RWPE1 (cell line): ENCODE measurements around the gene OSER1.

Experiments used
- CTCF ChIA-PET: fragments of 350-600 bp; sonication (Branson Sonifier 250); formaldehyde crosslinking; extraction: SDS; loops from one replicate; lab custom pipeline; 2021; lab: Yijun Ruan, JAX
- POLR2A ChIA-PET: fragments of 400-600 bp; formaldehyde crosslinking; extraction: SDS; loops from one replicate; lab custom pipeline; 2020; ENCODE audit warnings: antibody characterized with exemption; ENCODE audit not compliant: low non-redundant PET; lab: Yijun Ruan, JAX
- DNase-seq: peaks from one replicate; pipeline ENCODE4 v3.0.0; 2012; ENCODE audit warnings: low spot score
- H3K27ac ChIP-seq: fragments of 450-650 bp; 2 replicates; pipeline ENCODE4 v1.5.1; 2017
- TF ChIP-seq, protein P1 (sequence below): fragments of 450-650 bp; conservative IDR thresholded peaks from 2 replicates; pipeline ENCODE4 v1.5.1; 2017; ENCODE audit warnings: low read depth, mild to moderate bottlenecking

Gene OSER1

DNA sequence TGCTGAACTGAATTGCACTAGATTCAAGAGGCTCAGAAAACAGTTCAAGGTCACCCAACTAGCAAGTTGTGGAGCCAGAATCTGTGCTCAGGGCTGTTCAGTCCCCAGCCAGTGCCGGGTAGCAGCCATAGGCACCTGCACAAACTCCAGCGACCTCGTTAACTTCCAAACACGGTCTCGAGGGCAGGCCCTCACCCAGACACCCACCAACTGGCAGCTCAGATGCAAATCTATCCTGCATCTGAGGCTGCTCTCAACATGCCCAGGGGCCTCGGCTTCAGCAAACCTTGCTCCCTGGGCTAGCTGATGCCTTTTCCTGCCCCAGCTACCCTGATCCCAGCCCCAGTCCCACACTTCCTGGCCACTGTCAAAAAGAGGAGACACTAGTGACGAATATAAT lies 27.3 kb downstream of the OSER1 start:
- TF ChIP-seq, protein P1, sequence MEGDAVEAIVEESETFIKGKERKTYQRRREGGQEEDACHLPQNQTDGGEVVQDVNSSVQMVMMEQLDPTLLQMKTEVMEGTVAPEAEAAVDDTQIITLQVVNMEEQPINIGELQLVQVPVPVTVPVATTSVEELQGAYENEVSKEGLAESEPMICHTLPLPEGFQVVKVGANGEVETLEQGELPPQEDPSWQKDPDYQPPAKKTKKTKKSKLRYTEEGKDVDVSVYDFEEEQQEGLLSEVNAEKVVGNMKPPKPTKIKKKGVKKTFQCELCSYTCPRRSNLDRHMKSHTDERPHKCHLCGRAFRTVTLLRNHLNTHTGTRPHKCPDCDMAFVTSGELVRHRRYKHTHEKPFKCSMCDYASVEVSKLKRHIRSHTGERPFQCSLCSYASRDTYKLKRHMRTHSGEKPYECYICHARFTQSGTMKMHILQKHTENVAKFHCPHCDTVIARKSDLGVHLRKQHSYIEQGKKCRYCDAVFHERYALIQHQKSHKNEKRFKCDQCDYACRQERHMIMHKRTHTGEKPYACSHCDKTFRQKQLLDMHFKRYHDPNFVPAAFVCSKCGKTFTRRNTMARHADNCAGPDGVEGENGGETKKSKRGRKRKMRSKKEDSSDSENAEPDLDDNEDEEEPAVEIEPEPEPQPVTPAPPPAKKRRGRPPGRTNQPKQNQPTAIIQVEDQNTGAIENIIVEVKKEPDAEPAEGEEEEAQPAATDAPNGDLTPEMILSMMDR, result no peak
- POLR2A ChIA-PET, result no interaction called here
- H3K27ac ChIP-seq, result peak overlapping the region; percentile 26; the same call in 1 of the 2 replicates
- DNase-seq, result no peak
- CTCF ChIA-PET, result interaction anchor here (0.6 kb wide), 1 partner anchor 62 kb away, joined by 3 read pairs; no protein-coding TSS in a partner anchor

DNA sequence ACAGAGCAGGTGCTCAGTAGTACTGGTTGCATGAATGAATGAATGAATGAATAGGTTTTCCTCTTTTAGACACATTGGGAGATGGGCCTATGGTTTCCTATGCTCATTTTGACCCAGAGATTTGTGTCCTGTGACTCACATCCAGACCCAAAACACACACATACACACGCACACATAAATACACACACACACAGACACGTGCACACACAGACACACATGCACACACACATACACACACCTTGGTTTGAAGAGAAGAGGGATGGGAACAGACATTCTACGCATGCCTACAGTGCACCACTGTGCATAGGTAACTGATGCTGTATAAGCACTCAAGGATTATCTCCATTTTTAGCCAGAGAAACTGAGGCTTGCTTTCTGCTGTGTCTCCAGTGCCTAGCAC lies 27.7 kb downstream of the OSER1 start:
- peak overlapping the region; percentile 26; the same call in 1 of the 2 replicates for H3K27ac ChIP-seq
- TF ChIP-seq, protein P1, result no peak
- no peak for DNase-seq
- ChIA-PET CTCF (interaction anchor here (0.6 kb wide), 2 partner anchors 61 to 652 kb away, joined by 3 to 4 read pairs; no protein-coding TSS in a partner anchor), POLR2A (no interaction called here)

DNA sequence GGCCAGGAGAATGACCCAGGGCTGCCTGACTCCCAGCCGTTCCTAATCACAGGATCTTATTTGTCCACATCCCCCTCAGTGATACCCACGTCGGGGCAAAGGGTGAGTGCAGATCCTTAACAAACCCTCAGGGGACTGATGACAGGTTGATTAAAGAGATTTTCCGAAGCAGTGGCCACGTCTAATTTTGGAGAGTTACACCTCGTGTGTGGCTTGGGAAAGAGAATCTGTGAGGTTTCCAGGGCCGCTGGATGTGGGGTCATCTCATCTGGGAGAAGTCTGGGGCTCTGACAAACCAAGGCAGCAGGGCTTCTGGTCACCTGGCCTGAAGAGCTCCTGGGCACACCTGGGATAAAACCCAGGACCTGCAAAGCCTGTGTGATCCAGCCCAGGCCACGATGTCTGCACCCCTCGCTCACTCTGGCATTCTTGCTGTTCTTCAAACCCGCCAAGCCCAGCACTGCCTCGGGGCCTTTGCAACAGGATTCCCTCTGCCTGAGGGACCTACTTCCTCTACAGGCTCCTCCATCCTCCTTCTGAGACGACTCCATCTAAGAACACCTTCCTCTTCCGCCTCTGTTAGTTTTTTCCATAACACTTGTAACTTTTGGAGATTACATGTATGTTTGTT lies 28.3 kb downstream of the OSER1 start:
- TF ChIP-seq, protein P1, result no peak
- POLR2A ChIA-PET, result no interaction called here
- peak overlapping the region; percentile 43; the same call in 1 of the 2 replicates for H3K27ac ChIP-seq
- CTCF ChIA-PET, result interaction anchor here (0.6 to 1.0 kb wide), 3 partner anchors 9 to 651 kb away, joined by 3 to 4 read pairs (median 3); no protein-coding TSS in a partner anchor
- DNase-seq, result no peak

DNA sequence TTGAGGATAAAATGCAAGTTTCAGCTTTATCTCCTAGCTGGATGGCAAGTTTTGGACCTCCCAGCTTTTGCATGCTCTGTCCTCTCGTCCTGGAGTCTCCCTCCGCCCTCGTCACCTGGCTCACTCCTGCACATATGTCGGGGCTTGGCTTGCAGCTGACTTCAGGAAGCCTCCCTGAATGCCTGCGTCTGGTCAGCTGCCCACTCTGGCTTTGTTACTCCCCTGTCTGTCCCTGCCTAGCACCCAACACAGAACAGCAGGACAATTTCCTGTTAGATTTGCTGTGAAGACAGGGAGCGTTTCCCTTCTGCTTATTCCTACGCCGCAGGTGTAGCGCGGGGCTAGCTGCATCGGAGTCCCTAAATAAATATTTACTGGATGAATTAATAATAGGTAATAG lies 29.0 kb downstream of the OSER1 start:
- peak overlapping the region; percentile 43; the same call in 1 of the 2 replicates for H3K27ac ChIP-seq
- TF ChIP-seq, protein P1, result no peak
- ChIA-PET CTCF (interaction anchor here (1.0 kb wide), 2 partner anchors 9 to 69 kb away, joined by 3 read pairs; no protein-coding TSS in a partner anchor), POLR2A (no interaction called here)
- no peak for DNase-seq

DNA sequence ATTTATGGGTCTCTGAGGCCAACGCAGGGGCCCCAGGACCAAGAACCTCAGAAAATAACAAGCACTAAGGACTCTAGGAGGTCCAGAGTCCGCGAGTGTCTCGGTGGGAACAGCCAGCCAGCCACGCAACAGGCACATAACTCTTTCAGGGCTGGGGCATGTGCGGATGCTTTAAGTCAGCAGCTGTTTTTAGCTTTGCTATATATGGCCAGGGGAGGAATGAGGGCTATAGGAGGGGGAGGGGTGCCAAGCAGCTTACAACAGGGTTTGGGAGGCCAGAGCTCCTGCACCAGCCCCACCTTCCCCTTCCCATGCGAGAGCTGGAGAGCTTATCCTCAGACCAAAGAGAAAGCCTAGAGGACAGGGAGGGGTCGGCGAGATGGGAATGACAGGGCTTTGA lies 29.8 kb downstream of the OSER1 start:
- no peak for DNase-seq
- TF ChIP-seq, protein P1, result no peak
- peak overlapping the region; percentile 24 for H3K27ac ChIP-seq
- ChIA-PET CTCF (interaction anchor here (0.5 to 0.9 kb wide), 2 partner anchors 63 to 65 kb away, joined by 3 to 6 read pairs; no protein-coding TSS in a partner anchor), POLR2A (no interaction called here)

DNA sequence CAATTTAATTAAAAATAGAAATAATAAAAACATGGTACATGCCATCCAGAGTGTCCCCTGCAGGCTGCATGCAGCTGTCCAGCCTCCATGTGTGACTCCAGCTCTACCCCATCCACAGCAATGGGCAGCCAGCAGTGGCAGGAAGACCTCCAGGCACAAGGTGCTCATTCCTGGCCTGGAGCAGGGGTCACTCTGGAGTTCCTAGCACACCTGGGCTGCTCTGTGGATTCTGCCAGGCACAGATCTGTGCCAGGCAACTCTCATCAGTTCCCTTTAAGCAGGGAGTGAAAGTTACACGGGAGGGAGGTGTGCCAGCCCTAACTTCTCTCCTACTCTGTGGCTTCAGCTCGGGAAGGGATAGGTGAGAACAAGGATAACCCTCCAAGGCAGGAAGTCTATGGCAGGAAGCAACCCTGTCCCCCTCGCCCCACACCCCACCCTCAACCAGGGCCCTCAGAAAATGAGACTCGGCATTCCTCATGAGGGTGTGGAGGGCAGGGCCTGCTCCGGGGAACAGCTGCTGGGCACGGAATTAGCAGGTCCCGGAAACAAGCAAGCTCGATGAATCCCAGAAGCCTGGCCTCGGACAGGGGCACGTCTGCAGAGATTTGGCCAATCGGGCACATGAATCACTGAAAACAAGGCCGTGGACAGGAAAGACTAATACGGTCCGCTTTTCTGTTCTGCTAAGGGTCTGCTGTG lies 33.6 kb downstream of the OSER1 start:
- peak; percentile 94 for DNase-seq
- TF ChIP-seq, protein P1, result no peak
- ChIA-PET CTCF (interaction anchor here (0.6 to 3.2 kb wide), 7 partner anchors 11 to 442 kb away, joined by 3 to 19 read pairs (median 6); partner anchors contain the start of gene FITM2), POLR2A (no interaction called here)
- H3K27ac ChIP-seq, result peak overlapping the region; percentile 94
